GM19099 (cell line): ENCODE results near the gene BATF3.

ENCODE experiments used
- POLR2A ChIP-seq: IDR thresholded peaks from 3 replicates; pipeline ENCODE4 v1.6.1; 2011; ENCODE audit warnings: low read depth; ENCODE audit not compliant: insufficient read length; ENCODE audit errors: extremely low read depth

BATF3 gene

GRCh38 chr1:212665241-212666115 lies 34.2 kb downstream of the BATF3 start:
- no peak for TF ChIP-seq POLR2A

- no peak for TF ChIP-seq POLR2A
Observed at GRCh38 chr1:212664409-212665199, 35.0 kb downstream of the BATF3 start.

- no peak for TF ChIP-seq POLR2A
Observed at GRCh38 chr1:212656730-212657129, 42.9 kb downstream of the BATF3 start.

GRCh38 chr1:212655668-212656440 lies 43.8 kb downstream of the BATF3 start:
- no peak for TF ChIP-seq POLR2A

- TF ChIP-seq POLR2A, result no peak
Observed at GRCh38 chr1:212652609-212653008, 47.0 kb downstream of the BATF3 start.

- no peak for TF ChIP-seq POLR2A
Observed at GRCh38 chr1:212651977-212652376, 47.7 kb downstream of the BATF3 start.

DNA sequence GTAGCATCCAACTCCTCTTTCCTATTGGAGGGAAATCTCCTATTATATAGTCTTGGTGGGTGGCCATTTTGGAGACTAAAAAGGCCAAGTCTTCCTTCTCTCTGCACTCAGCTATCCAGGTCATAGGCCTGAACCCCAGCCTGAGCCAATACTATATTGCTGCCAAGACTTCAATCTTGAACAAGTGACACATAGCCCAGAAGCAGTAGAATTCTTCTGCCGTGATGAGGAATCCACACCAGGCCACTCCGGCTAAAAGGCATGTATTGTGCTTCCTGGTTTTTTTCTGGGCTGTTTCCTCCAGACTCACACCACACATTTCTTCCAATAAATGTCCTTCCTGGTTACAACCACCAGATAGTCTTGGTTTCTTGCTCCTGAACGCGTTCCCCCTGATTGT lies 48.1 kb downstream of the BATF3 start:
- no peak for TF ChIP-seq POLR2A

DNA sequence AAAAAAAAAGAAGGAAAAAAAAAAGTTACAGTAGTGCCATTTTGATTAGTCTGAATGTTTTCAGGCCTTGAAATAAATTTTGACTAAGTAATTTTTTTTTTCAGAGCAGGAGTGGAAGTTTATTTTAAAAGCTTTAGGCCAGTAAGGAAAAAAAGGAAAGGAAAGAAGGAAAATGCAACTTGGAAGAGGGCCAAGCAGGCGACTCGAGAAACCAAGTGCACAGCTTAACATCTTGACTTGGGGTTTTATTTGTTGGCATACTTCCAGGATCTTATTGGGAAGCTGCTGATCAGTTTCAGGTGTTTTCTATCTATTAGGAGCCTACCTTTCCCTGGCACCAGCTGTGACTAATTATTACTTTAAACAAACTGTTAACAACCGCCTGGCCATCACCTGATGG lies 49.4 kb downstream of the BATF3 start:
- TF ChIP-seq POLR2A, result no peak

DNA sequence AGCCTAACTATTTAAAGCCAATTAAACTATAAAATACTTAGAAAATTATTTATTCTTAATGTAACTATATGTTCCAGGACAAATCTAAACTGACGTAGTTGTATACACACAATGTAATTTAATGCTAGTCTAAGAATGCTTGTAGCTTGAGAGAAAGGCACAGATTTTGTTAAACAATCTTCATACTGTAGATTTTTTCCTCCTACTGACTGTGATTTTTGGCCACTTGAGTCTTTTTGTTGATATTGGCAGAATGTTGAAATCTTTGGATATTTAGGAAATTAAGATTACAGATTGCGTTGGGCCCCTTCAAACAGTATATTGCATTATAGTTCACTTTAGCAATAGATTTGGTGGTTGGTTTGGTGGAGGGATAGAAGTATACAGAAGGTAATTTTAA lies 50.6 kb downstream of the BATF3 start:
- TF ChIP-seq POLR2A, result no peak

DNA sequence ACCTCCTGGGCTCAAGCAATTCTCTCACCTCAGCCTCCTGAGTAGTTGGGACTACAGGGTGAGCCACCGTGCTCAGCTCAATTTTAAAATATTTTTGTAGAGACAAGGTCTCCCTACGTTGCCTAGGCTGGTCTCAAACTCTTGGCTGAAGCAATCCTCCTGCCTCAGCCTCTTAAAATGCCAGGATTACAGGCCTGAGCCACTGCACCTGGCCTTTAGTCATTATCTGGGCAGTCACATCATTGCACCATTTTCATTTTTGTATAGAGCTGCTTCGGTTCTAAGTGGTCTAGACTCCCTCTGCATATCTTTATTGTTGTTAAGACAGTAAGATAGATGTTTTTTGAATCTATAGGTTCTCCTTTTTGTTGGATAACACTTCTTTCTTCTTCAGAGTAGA lies 51.2 kb downstream of the BATF3 start:
- no peak for TF ChIP-seq POLR2A

DNA sequence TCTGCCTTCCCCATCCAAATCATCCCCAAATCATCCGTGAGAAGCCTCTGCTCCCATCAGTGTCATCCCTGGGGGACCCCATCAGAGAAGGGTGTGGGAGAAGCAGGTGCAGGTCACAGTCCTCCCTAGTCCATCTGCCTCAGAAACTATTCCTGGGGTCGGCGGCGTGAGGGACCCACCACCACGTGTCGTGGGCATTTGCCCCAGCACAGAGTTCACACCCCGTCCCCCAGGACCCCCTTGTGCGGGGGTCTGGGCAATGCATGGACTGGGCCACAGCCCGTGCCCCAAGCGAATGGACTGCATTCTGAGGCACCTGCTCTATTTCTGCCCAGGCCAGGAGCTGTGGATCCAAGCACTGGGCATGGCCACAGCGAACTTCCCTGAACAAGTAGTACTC lies 52.6 kb downstream of the BATF3 start:
- TF ChIP-seq POLR2A, result no peak

DNA sequence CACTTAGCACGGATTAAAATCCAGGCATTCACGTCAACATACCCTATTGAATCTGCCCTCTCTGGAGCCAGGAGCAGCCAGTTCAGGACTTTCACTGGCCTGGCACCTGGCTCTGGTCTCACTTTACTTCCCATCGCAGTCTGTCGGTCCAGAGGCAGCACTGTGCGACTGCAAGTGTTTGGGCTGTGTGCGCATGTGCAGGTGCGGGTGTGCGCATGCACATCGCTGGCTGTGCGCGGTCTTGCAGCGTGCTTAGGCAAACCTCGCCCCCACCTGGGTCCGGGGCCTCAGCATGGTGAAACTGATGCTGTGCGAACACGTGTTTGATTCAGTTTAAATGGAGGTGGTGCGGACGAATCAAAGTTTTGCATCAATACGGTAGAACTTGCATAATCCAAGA lies 53.1 kb downstream of the BATF3 start:
- no peak for TF ChIP-seq POLR2A

DNA sequence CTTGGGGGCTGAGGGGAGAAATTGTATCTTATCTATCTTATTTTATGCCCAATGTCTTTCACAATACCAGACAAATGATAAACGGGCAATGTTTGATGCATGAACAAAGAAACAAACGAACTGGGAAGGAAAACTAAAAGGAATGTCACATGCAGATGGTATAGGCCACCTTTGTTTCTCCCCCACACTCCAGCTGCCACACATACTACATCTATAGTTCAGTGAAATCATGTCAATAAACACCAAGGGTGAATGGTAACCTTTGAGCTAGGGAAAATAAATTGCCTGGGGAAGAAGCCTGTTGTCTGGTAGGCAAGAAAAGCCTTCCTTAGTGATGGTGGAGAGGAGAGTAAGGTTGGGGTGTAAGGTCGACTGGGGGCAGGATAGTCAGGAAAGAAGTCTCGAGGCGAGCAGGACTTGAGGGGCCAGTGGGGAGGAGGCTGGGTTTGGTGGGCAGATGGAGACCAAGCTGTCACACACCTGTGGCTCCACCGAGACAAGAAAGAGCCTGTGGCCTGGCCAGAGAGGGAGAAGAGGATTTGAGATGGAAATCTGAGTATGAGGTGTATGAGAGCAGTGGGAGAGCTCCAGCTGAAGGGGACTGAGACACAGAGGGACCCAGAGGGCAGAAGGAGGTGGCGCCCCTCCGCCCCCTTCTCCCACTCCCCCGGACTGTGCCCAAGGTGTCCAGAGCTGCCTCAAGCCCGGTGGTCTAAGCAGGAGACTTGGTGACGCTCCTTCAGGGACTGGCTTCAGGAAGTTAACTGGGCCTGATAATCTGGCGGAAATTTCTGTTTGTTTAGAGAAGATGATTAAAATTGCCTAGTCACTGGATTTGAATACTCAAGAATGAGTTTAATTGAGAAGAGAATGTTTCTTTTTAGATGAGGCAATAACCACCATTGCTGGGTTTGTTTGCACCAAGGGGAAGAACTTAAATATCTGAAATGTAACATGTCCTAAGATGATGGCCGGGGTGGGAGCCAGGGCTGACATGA lies 53.8 kb downstream of the BATF3 start:
- no peak for TF ChIP-seq POLR2A
